ENCODE results near the gene CACHD1. TPM values are rescaled to one million over a fixed set of nuclear protein-coding genes. Genes with fewer than 3 reads are reported as not detected.

The CACHD1 gene
- total and polyA plus RNA-seq, 2 of the 8 experiments (the other 6 are each of a cell fraction or from before 2014, with no cell fraction given), result 22.2 to 42.5 TPM

DNA sequence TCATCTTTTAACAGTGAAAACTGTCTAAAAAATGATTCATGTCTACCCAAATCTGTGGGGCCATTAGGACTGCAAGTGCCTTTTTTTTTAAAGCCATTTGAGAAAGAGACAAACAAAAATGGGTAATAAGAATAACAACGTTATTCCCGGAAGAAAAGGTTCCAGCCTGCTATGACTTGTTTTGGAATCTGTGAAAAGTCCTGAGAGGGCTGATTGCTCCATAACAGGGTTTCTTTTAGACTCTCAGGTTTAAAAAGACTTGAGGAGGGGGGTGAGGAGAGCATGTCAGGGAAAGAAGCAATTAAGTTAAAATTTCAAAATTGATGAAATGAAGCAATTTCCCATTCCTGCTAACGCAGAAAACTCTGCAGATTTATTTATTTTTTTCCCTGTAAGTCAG, 56.4 kb downstream of the CACHD1 start:
- no peaks in the 10 kb centered on the region for H3K23me2 ChIP-seq (ENCODE audit: low read depth, low read length)
- H3K27me3 ChIP-seq (replicated peaks in 1 of 4; ENCODE audit: control insufficient read depth in 3 of 4, extremely low read depth in 1 of 4, insufficient read depth in 3 of 4, low read length in 3 of 4), result no peaks in the 10 kb centered on the region
- no peaks in the 10 kb centered on the region for H3K9me3 ChIP-seq (ENCODE audit: insufficient read depth in 2 of 2, low read depth in 1 of 2, low read length in 1 of 2)
- no peak overlapping the region for H4K8ac ChIP-seq (ENCODE audit: extremely low read depth, insufficient read depth, low read length)
- 88% methylated on average over 3 of the region's 3 CpGs; no CpG with 5 or more reads in 1 of the 2 experiments for WGBS, 2 experiments (ENCODE audit: extremely low coverage in 1 of 2, insufficient coverage in 1 of 2, insufficient read length in 1 of 2, insufficient replicate concordance in 2 of 2, low coverage in 1 of 2, low lambda C conversion rate in 2 of 2, missing lambda C conversion rate in 1 of 2)
- POLR2A ChIA-PET (ENCODE audit: partially characterized antibody), result interaction anchor here (1.5 kb wide), 1 partner anchor 17 kb away, joined by 3 read pairs; no protein-coding TSS in a partner anchor
- no peaks in the 10 kb centered on the region; the same call in 1 of the 2 replicates for H3K79me1 ChIP-seq (ENCODE audit: low read depth, low read length)
- H3K36me3 ChIP-seq (ENCODE audit: control insufficient read depth in 2 of 4, insufficient read depth in 4 of 4, low read length in 3 of 4), result no peaks in the 10 kb centered on the region
- H3K27ac ChIP-seq (ENCODE audit: low read depth, low read length), result no peak overlapping the region
- H2BK15ac ChIP-seq (ENCODE audit: low read length), result no peak overlapping the region
- no peak overlapping the region for H3K23ac ChIP-seq (ENCODE audit: insufficient read length)
- H3K14ac ChIP-seq (ENCODE audit: insufficient read length), result no peak overlapping the region
- peaks cover 5 to 98% of the 10 kb centered on the region in 2 experiments; a peak in 3 of 4 replicates for H3K79me2 ChIP-seq (ENCODE audit: control insufficient read depth in 1 of 2, insufficient read depth in 2 of 2, low read length in 2 of 2)
- no peak overlapping the region for H3K18ac ChIP-seq (ENCODE audit: extremely low read depth, low read length)
- H3K4me1 ChIP-seq (replicated peaks in 1 of 4; ENCODE audit: control insufficient read depth in 3 of 4, insufficient read depth in 4 of 4, low read length in 3 of 4), result peaks cover 2 to 20% (median 12%) of the 10 kb centered on the region in 4 experiments; a peak in 6 of 7 replicates
- H3K9ac ChIP-seq (replicated peaks in 1 of 4; ENCODE audit: extremely low read depth in 1 of 4, low read depth in 3 of 4, low read length in 3 of 4), result no peak overlapping the region
- FAIRE-seq (no peak), DNase-seq (ENCODE audit: low read depth in 1 of 2, low spot score in 2 of 2) (no peak)
- H4K5ac ChIP-seq (ENCODE audit: insufficient read length, low read depth, low read length), result no peak overlapping the region
- no peak overlapping the region for H3K4me3 ChIP-seq (ENCODE audit: extremely low read depth in 1 of 4, insufficient read depth in 2 of 4, low read depth in 3 of 4, low read length in 4 of 4)
- no peak overlapping the region for H2BK20ac ChIP-seq (ENCODE audit: low read length)
- H3K4me2 ChIP-seq (ENCODE audit: insufficient read depth in 1 of 2, low read depth in 2 of 2, low read length in 2 of 2), result no peak overlapping the region
- no peak overlapping the region for H3K56ac ChIP-seq (replicated peaks; ENCODE audit: insufficient read length, low read depth, low read length)
- H2AK5ac ChIP-seq (ENCODE audit: low read depth, low read length), result no peak overlapping the region
- H4K20me1 ChIP-seq (replicated peaks in 1 of 2; ENCODE audit: control insufficient read depth in 1 of 2, insufficient read depth in 2 of 2, low read length in 2 of 2), result peaks cover 5 to 13% of the 10 kb centered on the region in 2 experiments
- no peak overlapping the region for H2AFZ ChIP-seq (ENCODE audit: low read length)
- no peak overlapping the region for H2BK5ac ChIP-seq (ENCODE audit: low read depth, low read length)
- H2BK120ac ChIP-seq (replicated peaks; ENCODE audit: low read depth, low read length), result no peak overlapping the region
- H2BK12ac ChIP-seq (ENCODE audit: low read depth, low read length), result no peak overlapping the region
- no peak overlapping the region for H4K91ac ChIP-seq (replicated peaks; ENCODE audit: insufficient read length, low read length)
- CTCF ChIA-PET (ENCODE audit: partially characterized antibody), result interaction anchor here (1.1 kb wide), 1 partner anchor 9 kb away, joined by 3 read pairs; no protein-coding TSS in a partner anchor
- no peak overlapping the region for H3K4ac ChIP-seq (replicated peaks; ENCODE audit: insufficient read length, low read depth, low read length)
- no peak for TF ChIP-seq HDAC6 (IDR thresholded peaks at IDR 0.05; ENCODE audit: low read depth, low read length)
- no peak for TF ChIP-seq TEAD4 (IDR thresholded peaks at IDR 0.05; ENCODE audit: low read depth, low read length)
- TF ChIP-seq FOSL1 (IDR thresholded peaks at IDR 0.05; ENCODE audit: insufficient read depth, low read depth, low read length), result no peak
- TF ChIP-seq SUZ12 (IDR thresholded peaks at IDR 0.05; ENCODE audit: low read length), result no peak
- TF ChIP-seq CREB1 (IDR thresholded peaks at IDR 0.05), result no peak
- TF ChIP-seq JUN (IDR thresholded peaks at IDR 0.05; ENCODE audit: low read depth, low read length), result no peak
- TF ChIP-seq CHD1 (IDR thresholded peaks at IDR 0.05; ENCODE audit: low read depth, low read length), result no peak
- TF ChIP-seq, protein P1, sequence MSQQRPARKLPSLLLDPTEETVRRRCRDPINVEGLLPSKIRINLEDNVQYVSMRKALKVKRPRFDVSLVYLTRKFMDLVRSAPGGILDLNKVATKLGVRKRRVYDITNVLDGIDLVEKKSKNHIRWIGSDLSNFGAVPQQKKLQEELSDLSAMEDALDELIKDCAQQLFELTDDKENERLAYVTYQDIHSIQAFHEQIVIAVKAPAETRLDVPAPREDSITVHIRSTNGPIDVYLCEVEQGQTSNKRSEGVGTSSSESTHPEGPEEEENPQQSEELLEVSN (IDR thresholded peaks at IDR 0.05), result no peak
- TF ChIP-seq RFX5 (IDR thresholded peaks at IDR 0.05; ENCODE audit: borderline replicate concordance, low read depth, low read length), result no peak
- no peak for TF ChIP-seq RBBP5 (IDR thresholded peaks at IDR 0.05; ENCODE audit: borderline replicate concordance, low read depth, low read length)
- no peak for TF ChIP-seq EZH2 (IDR thresholded peaks at IDR 0.05; ENCODE audit: low read depth, low read length, severe bottlenecking)
- TF ChIP-seq NRF1 (IDR thresholded peaks at IDR 0.05; ENCODE audit: low read depth, low read length), result no peak
- TF ChIP-seq GABPA (IDR thresholded peaks at IDR 0.05; ENCODE audit: borderline replicate concordance, insufficient read depth, low read length), result no peak
- no peak for TF ChIP-seq CHD2 (IDR thresholded peaks at IDR 0.05; ENCODE audit: low read length)

All from H1 (cell line).